Liver (tissue), 9 donors: ENCODE measurements around the gene RASGRF1. TPM values are rescaled to one million over a fixed set of nuclear protein-coding genes. Genes with fewer than 3 reads are reported as not detected.

ENCODE experiments used
- DNase-seq: peaks from one replicate; pipeline ENCODE4 v3.0.0-alpha.2; 2017; ENCODE audit warnings: low spot score
- H3K27ac ChIP-seq, 2 donors: one replicate each; pipeline ENCODE4 v1.7.0; 2013; ENCODE audit warnings: inconsistent platforms in 2 of 2, low read length in 2 of 2, control low read depth in 1 of 2, low read depth in 1 of 2, mild to moderate bottlenecking in 1 of 2
- H3K27me3 ChIP-seq, 4 donors: one replicate each; pipeline versions ENCODE4 v1.6.1 to v1.7.0; 2013; ENCODE audit warnings: low read length in 3 of 4, inconsistent platforms in 1 of 4, mild to moderate bottlenecking in 1 of 4, moderate library complexity in 1 of 4; ENCODE audit not compliant: control insufficient read depth in 4 of 4, insufficient read depth in 4 of 4
- H3K36me3 ChIP-seq, 4 donors: one replicate each; pipeline versions ENCODE4 v1.6.1 to v1.7.0; 2013; ENCODE audit warnings: low read length in 3 of 4, mild to moderate bottlenecking in 3 of 4, low read depth in 1 of 4, moderate library complexity in 1 of 4; ENCODE audit not compliant: control insufficient read depth in 4 of 4, insufficient read depth in 3 of 4
- H3K4me1 ChIP-seq, 4 donors: one replicate each; pipeline versions ENCODE4 v1.6.1 to v1.7.0; 2013; ENCODE audit warnings: low read length in 3 of 4, mild to moderate bottlenecking in 3 of 4, moderate library complexity in 1 of 4; ENCODE audit not compliant: control insufficient read depth in 4 of 4, insufficient read depth in 4 of 4
- H3K4me3 ChIP-seq, 3 donors: one replicate each; pipeline versions ENCODE4 v1.6.1 to v1.7.0; 2013; ENCODE audit warnings: low read length in 3 of 3, control low read depth in 1 of 3, low read depth in 1 of 3, mild to moderate bottlenecking in 1 of 3
- H3K9ac ChIP-seq, 2 donors: one replicate each; pipeline ENCODE4 v1.7.0; 2013; ENCODE audit warnings: low read length in 2 of 2, mild to moderate bottlenecking in 2 of 2, moderate library complexity in 2 of 2, control low read depth in 1 of 2, low read depth in 1 of 2
- H3K9me3 ChIP-seq, 4 donors: one replicate each; pipeline versions ENCODE4 v1.6.1 to v1.7.0; 2013; ENCODE audit warnings: low read length in 3 of 4; ENCODE audit not compliant: control insufficient read depth in 4 of 4
- EGR1 ChIP-seq, 2 donors: IDR thresholded peaks; 2 replicates each; pipeline ENCODE4 v1.6.1; 2016 to 2018; ENCODE audit warnings: antibody characterized with exemption in 2 of 2, low read depth in 2 of 2
- FOXA1 ChIP-seq: IDR thresholded peaks from 2 replicates; pipeline ENCODE4 v1.6.1; 2016; ENCODE audit warnings: antibody characterized with exemption
- FOXA2 ChIP-seq: IDR thresholded peaks from 2 replicates; pipeline ENCODE4 v1.6.1; 2016; ENCODE audit warnings: antibody characterized with exemption
- HNF4A ChIP-seq, 2 donors: conservative IDR thresholded peaks; 2 replicates each; pipeline ENCODE4 v1.6.1; 2016; ENCODE audit warnings: antibody characterized with exemption in 2 of 2, mild to moderate bottlenecking in 2 of 2
- HNF4G ChIP-seq: IDR thresholded peaks from 2 replicates; pipeline ENCODE4 v1.6.1; 2016; ENCODE audit warnings: antibody characterized with exemption
- JUND ChIP-seq, 2 donors: IDR thresholded peaks; 2 replicates each; pipeline ENCODE4 v1.6.1; 2016; ENCODE audit warnings: antibody characterized with exemption in 2 of 2
- NR2F2 ChIP-seq: IDR thresholded peaks from 2 replicates; pipeline ENCODE4 v1.6.1; 2016; ENCODE audit warnings: antibody characterized with exemption
- RAD21 ChIP-seq, 2 donors: IDR thresholded peaks; 2 replicates each; pipeline ENCODE4 v1.6.1; 2016; ENCODE audit warnings: antibody characterized with exemption in 2 of 2, mild to moderate bottlenecking in 2 of 2
- RXRA ChIP-seq, 2 donors: IDR thresholded peaks; 2 replicates each; pipeline ENCODE4 v1.6.1; 2017 to 2018; ENCODE audit warnings: antibody characterized with exemption in 2 of 2, mild to moderate bottlenecking in 1 of 2
- SP1 ChIP-seq: IDR thresholded peaks from 2 replicates; pipeline ENCODE4 v1.6.1; 2018; ENCODE audit warnings: antibody characterized with exemption, mild to moderate bottlenecking
- TAF1 ChIP-seq: conservative IDR thresholded peaks from 2 replicates; pipeline ENCODE4 v1.6.1; 2016; ENCODE audit warnings: antibody characterized with exemption, mild to moderate bottlenecking
- YY1 ChIP-seq: IDR thresholded peaks from 2 replicates; pipeline ENCODE4 v1.6.1; 2016; ENCODE audit warnings: antibody characterized with exemption, mild to moderate bottlenecking
- WGBS: extraction: QIAGEN DNeasy Blood & Tissue Kit; methylation state at CpG from one replicate; pipeline ENCODE4 v1.1.7; 2013; 5-methylcytosine and 5-hydroxymethylcytosine counted together
- polyA plus RNA-seq, 2 donors: library from polyadenylated mRNA; stranded (reverse) in 1 of 2; unstranded in 1 of 2; fragments of 200-250 nt in 1 of 2; fragments of >200 nt in 1 of 2; fragmentation: Nextera tagmentation in 1 of 2; extraction: Ambion mirVana in 1 of 2; gene quantifications; one replicate each; pipeline versions ENCODE4 v1.2.1 to v1.2.3, GENCODE V29; 2013 to 2015
- total RNA-seq, 2 donors: library from RNA; depleted of rRNA; stranded (reverse); fragments of >200 nt; gene quantifications; one replicate each; pipeline ENCODE4 v1.2.3, GENCODE V29; 2014
- TF ChIP-seq, protein P1 (sequence below): IDR thresholded peaks from 2 replicates; pipeline ENCODE4 v1.6.1; 2016; ENCODE audit warnings: antibody characterized with exemption, mild to moderate bottlenecking
- TF ChIP-seq, protein P2 (sequence below): IDR thresholded peaks from 2 replicates; pipeline ENCODE4 v1.6.1; 2016; ENCODE audit warnings: antibody characterized with exemption
- TF ChIP-seq, protein P3 (sequence below): fragments of 150-350 bp; IDR thresholded peaks from 2 replicates; pipeline ENCODE4 v1.5.1; 2017; ENCODE audit warnings: improper control_type of control experiment, low read depth, low read length; ENCODE audit not compliant: missing input control
- TF ChIP-seq, protein P4 (sequence below): IDR thresholded peaks from 2 replicates; pipeline ENCODE4 v1.6.1; 2016; ENCODE audit warnings: antibody characterized with exemption
- TF ChIP-seq, protein P5 (sequence below): IDR thresholded peaks from 2 replicates; pipeline ENCODE4 v1.6.1; 2016; ENCODE audit warnings: antibody characterized with exemption
- donor health status: healthy.
- donor health status: healthy.
- donor health status: healthy.
- donor health status: healthy.
- donor health status: healthy.

The RASGRF1 gene
- total and polyA plus RNA-seq, 4 donors: 0.28 TPM; not detected in 3

DNA sequence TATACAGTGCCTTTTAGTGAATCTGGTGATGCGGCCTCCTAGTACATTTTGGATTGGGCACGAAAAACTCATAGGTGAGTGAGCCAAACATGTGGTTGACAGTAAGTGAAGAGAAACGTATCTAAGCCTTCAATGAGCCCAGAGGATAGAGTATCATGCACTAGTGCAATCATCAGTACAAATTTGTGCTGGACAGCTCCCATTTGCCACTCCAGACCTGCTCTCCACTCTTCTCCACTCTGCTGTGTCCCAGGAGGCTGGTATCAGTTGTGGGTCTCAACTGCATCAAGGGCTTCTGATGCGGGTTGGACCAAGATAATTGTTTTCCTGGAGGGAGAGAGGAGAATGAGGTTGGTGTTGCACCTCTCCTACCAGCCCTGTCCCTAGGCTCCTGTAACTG is 9.1 kb upstream of the RASGRF1 start:
- Histone ChIP-seq H3K27ac (no peak overlapping the region), H3K4me3 (no peak overlapping the region), H3K27me3 (peaks cover 2 to 11% (median 4%) of the 10 kb centered on the region in 4 donors), H3K9me3 (no peaks in the 10 kb centered on the region), H3K36me3 (no peaks in the 10 kb centered on the region), H3K9ac (no peak overlapping the region), H3K4me1 (no peaks in the 10 kb centered on the region)
- 78% methylated on average over 4 of the region's 4 CpGs for WGBS
- no peak for DNase-seq
- TF ChIP-seq, protein P1, sequence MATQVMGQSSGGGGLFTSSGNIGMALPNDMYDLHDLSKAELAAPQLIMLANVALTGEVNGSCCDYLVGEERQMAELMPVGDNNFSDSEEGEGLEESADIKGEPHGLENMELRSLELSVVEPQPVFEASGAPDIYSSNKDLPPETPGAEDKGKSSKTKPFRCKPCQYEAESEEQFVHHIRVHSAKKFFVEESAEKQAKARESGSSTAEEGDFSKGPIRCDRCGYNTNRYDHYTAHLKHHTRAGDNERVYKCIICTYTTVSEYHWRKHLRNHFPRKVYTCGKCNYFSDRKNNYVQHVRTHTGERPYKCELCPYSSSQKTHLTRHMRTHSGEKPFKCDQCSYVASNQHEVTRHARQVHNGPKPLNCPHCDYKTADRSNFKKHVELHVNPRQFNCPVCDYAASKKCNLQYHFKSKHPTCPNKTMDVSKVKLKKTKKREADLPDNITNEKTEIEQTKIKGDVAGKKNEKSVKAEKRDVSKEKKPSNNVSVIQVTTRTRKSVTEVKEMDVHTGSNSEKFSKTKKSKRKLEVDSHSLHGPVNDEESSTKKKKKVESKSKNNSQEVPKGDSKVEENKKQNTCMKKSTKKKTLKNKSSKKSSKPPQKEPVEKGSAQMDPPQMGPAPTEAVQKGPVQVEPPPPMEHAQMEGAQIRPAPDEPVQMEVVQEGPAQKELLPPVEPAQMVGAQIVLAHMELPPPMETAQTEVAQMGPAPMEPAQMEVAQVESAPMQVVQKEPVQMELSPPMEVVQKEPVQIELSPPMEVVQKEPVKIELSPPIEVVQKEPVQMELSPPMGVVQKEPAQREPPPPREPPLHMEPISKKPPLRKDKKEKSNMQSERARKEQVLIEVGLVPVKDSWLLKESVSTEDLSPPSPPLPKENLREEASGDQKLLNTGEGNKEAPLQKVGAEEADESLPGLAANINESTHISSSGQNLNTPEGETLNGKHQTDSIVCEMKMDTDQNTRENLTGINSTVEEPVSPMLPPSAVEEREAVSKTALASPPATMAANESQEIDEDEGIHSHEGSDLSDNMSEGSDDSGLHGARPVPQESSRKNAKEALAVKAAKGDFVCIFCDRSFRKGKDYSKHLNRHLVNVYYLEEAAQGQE: peak; percentile 77
- no peak for TF ChIP-seq TAF1

DNA sequence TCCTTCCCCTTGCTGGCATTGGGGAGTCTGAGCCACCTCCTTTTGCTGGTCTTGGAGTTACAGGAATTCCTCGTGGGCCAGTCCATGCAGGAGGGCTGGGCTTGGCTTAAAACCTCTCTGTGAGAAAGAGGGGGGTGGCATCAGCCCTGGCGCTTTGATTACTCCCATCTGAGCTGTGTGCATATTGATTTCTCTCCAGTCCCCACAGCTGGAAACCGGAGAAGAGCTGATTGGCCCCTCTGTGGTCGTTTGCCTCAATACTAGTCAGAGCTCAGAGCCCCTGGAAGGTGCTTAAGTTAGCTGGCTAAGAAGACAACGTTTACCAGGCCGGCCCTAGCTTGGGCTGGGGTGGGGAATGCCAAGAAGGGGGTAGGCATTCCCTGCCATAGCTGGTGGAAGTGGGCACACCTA is 4.0 kb upstream of the RASGRF1 start:
- H3K4me1 ChIP-seq: peaks cover 8 to 21% (median 15%) of the 10 kb centered on the region in 4 donors
- H3K4me3 ChIP-seq: no peak overlapping the region
- H3K36me3 ChIP-seq: no peaks in the 10 kb centered on the region
- TF ChIP-seq, protein P2, sequence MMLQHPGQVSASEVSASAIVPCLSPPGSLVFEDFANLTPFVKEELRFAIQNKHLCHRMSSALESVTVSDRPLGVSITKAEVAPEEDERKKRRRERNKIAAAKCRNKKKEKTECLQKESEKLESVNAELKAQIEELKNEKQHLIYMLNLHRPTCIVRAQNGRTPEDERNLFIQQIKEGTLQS: no peak
- no peak for TF ChIP-seq RXRA (IDR thresholded peaks at IDR 0.05)
- no peak for TF ChIP-seq HNF4G
- no peak overlapping the region for H3K9ac ChIP-seq
- H3K9me3 ChIP-seq: no peaks in the 10 kb centered on the region
- H3K27me3 ChIP-seq: peaks cover 0 to 15% (median 3%) of the 10 kb centered on the region in 4 donors
- DNase-seq: no peak
- no peak overlapping the region for H3K27ac ChIP-seq
- WGBS: 34% methylated on average over 6 of the region's 6 CpGs

DNA sequence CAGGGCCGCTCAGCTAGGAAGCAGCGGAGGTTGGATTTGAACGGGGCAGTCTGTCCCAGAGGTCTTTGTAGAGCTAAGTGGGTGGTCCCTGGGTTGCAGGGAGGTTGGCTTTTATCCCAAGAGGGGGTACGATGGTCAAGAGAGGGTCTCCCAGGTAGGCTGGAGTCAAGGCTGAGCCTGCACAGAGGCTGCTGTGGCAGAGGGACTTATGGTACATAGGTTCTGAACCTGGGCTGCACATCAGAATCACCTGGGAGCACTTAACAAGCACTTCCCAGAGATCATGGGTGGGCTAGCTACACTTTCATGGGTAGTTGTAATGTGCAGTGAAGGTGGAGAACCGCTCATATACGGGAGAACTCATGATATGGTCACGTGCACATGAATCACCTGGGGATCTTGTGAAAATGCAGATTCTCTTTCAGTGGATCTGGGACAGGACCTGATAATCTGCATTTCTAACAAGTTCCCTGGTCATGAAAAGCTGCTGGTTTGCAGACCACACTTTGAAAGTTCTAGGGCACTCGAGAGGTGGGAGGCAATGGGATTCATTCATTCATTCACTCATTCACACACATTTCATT is 2.9 kb upstream of the RASGRF1 start:
- H3K4me3 ChIP-seq: no peak overlapping the region
- no peak for DNase-seq
- H3K27me3 ChIP-seq: peaks cover 4 to 21% (median 6%) of the 10 kb centered on the region in 4 donors
- no peak for TF ChIP-seq HNF4G
- no peak for TF ChIP-seq RAD21 (IDR thresholded peaks at IDR 0.05)
- TF ChIP-seq, protein P3, sequence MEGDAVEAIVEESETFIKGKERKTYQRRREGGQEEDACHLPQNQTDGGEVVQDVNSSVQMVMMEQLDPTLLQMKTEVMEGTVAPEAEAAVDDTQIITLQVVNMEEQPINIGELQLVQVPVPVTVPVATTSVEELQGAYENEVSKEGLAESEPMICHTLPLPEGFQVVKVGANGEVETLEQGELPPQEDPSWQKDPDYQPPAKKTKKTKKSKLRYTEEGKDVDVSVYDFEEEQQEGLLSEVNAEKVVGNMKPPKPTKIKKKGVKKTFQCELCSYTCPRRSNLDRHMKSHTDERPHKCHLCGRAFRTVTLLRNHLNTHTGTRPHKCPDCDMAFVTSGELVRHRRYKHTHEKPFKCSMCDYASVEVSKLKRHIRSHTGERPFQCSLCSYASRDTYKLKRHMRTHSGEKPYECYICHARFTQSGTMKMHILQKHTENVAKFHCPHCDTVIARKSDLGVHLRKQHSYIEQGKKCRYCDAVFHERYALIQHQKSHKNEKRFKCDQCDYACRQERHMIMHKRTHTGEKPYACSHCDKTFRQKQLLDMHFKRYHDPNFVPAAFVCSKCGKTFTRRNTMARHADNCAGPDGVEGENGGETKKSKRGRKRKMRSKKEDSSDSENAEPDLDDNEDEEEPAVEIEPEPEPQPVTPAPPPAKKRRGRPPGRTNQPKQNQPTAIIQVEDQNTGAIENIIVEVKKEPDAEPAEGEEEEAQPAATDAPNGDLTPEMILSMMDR: no peak
- TF ChIP-seq FOXA1: no peak
- no peak for TF ChIP-seq HNF4A (conservative IDR thresholded peaks at IDR 0.05)
- TF ChIP-seq NR2F2: no peak
- TF ChIP-seq FOXA2: no peak
- TF ChIP-seq YY1: no peak
- TF ChIP-seq, protein P4, sequence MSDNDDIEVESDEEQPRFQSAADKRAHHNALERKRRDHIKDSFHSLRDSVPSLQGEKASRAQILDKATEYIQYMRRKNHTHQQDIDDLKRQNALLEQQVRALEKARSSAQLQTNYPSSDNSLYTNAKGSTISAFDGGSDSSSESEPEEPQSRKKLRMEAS: no peak
- TF ChIP-seq TAF1: no peak
- no peak for TF ChIP-seq RXRA (IDR thresholded peaks at IDR 0.05)
- TF ChIP-seq EGR1 (IDR thresholded peaks at IDR 0.05; ENCODE audit: low read depth in 2 of 2): no peak
- TF ChIP-seq, protein P1: no peak
- TF ChIP-seq JUND (IDR thresholded peaks at IDR 0.05): no peak
- TF ChIP-seq SP1: no peak
- TF ChIP-seq, protein P5, sequence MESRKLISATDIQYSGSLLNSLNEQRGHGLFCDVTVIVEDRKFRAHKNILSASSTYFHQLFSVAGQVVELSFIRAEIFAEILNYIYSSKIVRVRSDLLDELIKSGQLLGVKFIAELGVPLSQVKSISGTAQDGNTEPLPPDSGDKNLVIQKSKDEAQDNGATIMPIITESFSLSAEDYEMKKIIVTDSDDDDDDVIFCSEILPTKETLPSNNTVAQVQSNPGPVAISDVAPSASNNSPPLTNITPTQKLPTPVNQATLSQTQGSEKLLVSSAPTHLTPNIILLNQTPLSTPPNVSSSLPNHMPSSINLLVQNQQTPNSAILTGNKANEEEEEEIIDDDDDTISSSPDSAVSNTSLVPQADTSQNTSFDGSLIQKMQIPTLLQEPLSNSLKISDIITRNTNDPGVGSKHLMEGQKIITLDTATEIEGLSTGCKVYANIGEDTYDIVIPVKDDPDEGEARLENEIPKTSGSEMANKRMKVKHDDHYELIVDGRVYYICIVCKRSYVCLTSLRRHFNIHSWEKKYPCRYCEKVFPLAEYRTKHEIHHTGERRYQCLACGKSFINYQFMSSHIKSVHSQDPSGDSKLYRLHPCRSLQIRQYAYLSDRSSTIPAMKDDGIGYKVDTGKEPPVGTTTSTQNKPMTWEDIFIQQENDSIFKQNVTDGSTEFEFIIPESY: no peak
- WGBS: 68% methylated on average over 8 of the region's 8 CpGs
- peaks cover 8 to 23% (median 16%) of the 10 kb centered on the region in 4 donors for H3K4me1 ChIP-seq
- no peaks in the 10 kb centered on the region for H3K36me3 ChIP-seq
- no peaks in the 10 kb centered on the region for H3K9me3 ChIP-seq
- H3K9ac ChIP-seq: no peak overlapping the region
- H3K27ac ChIP-seq: no peak overlapping the region
